Liver (tissue), 9 donors: ENCODE results near the gene MR1. TPM values are rescaled to one million over a fixed set of nuclear protein-coding genes. Genes with fewer than 3 reads are reported as not detected.

Experiments used
- DNase-seq: peaks from one replicate; pipeline ENCODE4 v3.0.0-alpha.2; 2017; ENCODE audit warnings: low spot score
- H3K27ac ChIP-seq, 2 donors: one replicate each; pipeline ENCODE4 v1.7.0; 2013; ENCODE audit warnings: inconsistent platforms in 2 of 2, low read length in 2 of 2, control low read depth in 1 of 2, low read depth in 1 of 2, mild to moderate bottlenecking in 1 of 2
- H3K27me3 ChIP-seq, 4 donors: one replicate each; pipeline versions ENCODE4 v1.6.1 to v1.7.0; 2013; ENCODE audit warnings: low read length in 3 of 4, inconsistent platforms in 1 of 4, mild to moderate bottlenecking in 1 of 4, moderate library complexity in 1 of 4; ENCODE audit not compliant: control insufficient read depth in 4 of 4, insufficient read depth in 4 of 4
- H3K36me3 ChIP-seq, 4 donors: one replicate each; pipeline versions ENCODE4 v1.6.1 to v1.7.0; 2013; ENCODE audit warnings: low read length in 3 of 4, mild to moderate bottlenecking in 3 of 4, low read depth in 1 of 4, moderate library complexity in 1 of 4; ENCODE audit not compliant: control insufficient read depth in 4 of 4, insufficient read depth in 3 of 4
- H3K4me1 ChIP-seq, 4 donors: one replicate each; pipeline versions ENCODE4 v1.6.1 to v1.7.0; 2013; ENCODE audit warnings: low read length in 3 of 4, mild to moderate bottlenecking in 3 of 4, moderate library complexity in 1 of 4; ENCODE audit not compliant: control insufficient read depth in 4 of 4, insufficient read depth in 4 of 4
- H3K4me3 ChIP-seq, 3 donors: one replicate each; pipeline versions ENCODE4 v1.6.1 to v1.7.0; 2013; ENCODE audit warnings: low read length in 3 of 3, control low read depth in 1 of 3, low read depth in 1 of 3, mild to moderate bottlenecking in 1 of 3
- H3K9ac ChIP-seq, 2 donors: one replicate each; pipeline ENCODE4 v1.7.0; 2013; ENCODE audit warnings: low read length in 2 of 2, mild to moderate bottlenecking in 2 of 2, moderate library complexity in 2 of 2, control low read depth in 1 of 2, low read depth in 1 of 2
- H3K9me3 ChIP-seq, 4 donors: one replicate each; pipeline versions ENCODE4 v1.6.1 to v1.7.0; 2013; ENCODE audit warnings: low read length in 3 of 4; ENCODE audit not compliant: control insufficient read depth in 4 of 4
- EGR1 ChIP-seq, 2 donors: IDR thresholded peaks; 2 replicates each; pipeline ENCODE4 v1.6.1; 2016 to 2018; ENCODE audit warnings: antibody characterized with exemption in 2 of 2, low read depth in 2 of 2
- FOXA1 ChIP-seq: IDR thresholded peaks from 2 replicates; pipeline ENCODE4 v1.6.1; 2016; ENCODE audit warnings: antibody characterized with exemption
- FOXA2 ChIP-seq: IDR thresholded peaks from 2 replicates; pipeline ENCODE4 v1.6.1; 2016; ENCODE audit warnings: antibody characterized with exemption
- GABPA ChIP-seq, 2 donors: IDR thresholded peaks in 1 of 2; conservative IDR thresholded peaks in 1 of 2; 2 replicates each; pipeline ENCODE4 v1.6.1; 2016; ENCODE audit warnings: antibody characterized with exemption in 2 of 2, mild to moderate bottlenecking in 1 of 2, moderate library complexity in 1 of 2
- HNF4A ChIP-seq, 2 donors: conservative IDR thresholded peaks; 2 replicates each; pipeline ENCODE4 v1.6.1; 2016; ENCODE audit warnings: antibody characterized with exemption in 2 of 2, mild to moderate bottlenecking in 2 of 2
- HNF4G ChIP-seq: IDR thresholded peaks from 2 replicates; pipeline ENCODE4 v1.6.1; 2016; ENCODE audit warnings: antibody characterized with exemption
- JUND ChIP-seq, 2 donors: IDR thresholded peaks; 2 replicates each; pipeline ENCODE4 v1.6.1; 2016; ENCODE audit warnings: antibody characterized with exemption in 2 of 2
- MAX ChIP-seq: IDR thresholded peaks from 2 replicates; pipeline ENCODE4 v1.6.1; 2016; ENCODE audit warnings: antibody characterized with exemption
- NR2F2 ChIP-seq: IDR thresholded peaks from 2 replicates; pipeline ENCODE4 v1.6.1; 2016; ENCODE audit warnings: antibody characterized with exemption
- REST ChIP-seq: IDR thresholded peaks from 2 replicates; pipeline ENCODE4 v1.6.1; 2016; ENCODE audit warnings: antibody characterized with exemption, mild to moderate bottlenecking
- RXRA ChIP-seq, 2 donors: IDR thresholded peaks; 2 replicates each; pipeline ENCODE4 v1.6.1; 2017 to 2018; ENCODE audit warnings: antibody characterized with exemption in 2 of 2, mild to moderate bottlenecking in 1 of 2
- SP1 ChIP-seq: IDR thresholded peaks from 2 replicates; pipeline ENCODE4 v1.6.1; 2018; ENCODE audit warnings: antibody characterized with exemption, mild to moderate bottlenecking
- TAF1 ChIP-seq: conservative IDR thresholded peaks from 2 replicates; pipeline ENCODE4 v1.6.1; 2016; ENCODE audit warnings: antibody characterized with exemption, mild to moderate bottlenecking
- YY1 ChIP-seq: IDR thresholded peaks from 2 replicates; pipeline ENCODE4 v1.6.1; 2016; ENCODE audit warnings: antibody characterized with exemption, mild to moderate bottlenecking
- WGBS: extraction: QIAGEN DNeasy Blood & Tissue Kit; methylation state at CpG from one replicate; pipeline ENCODE4 v1.1.7; 2013; 5-methylcytosine and 5-hydroxymethylcytosine counted together
- polyA plus RNA-seq, 2 donors: library from polyadenylated mRNA; stranded (reverse) in 1 of 2; unstranded in 1 of 2; fragments of 200-250 nt in 1 of 2; fragments of >200 nt in 1 of 2; fragmentation: Nextera tagmentation in 1 of 2; extraction: Ambion mirVana in 1 of 2; gene quantifications; one replicate each; pipeline versions ENCODE4 v1.2.1 to v1.2.3, GENCODE V29; 2013 to 2015
- total RNA-seq, 2 donors: library from RNA; depleted of rRNA; stranded (reverse); fragments of >200 nt; gene quantifications; one replicate each; pipeline ENCODE4 v1.2.3, GENCODE V29; 2014
- TF ChIP-seq, protein P1 (sequence below): IDR thresholded peaks from 2 replicates; pipeline ENCODE4 v1.6.1; 2016; ENCODE audit warnings: antibody characterized with exemption
- donor health status: healthy.
- donor health status: healthy.
- donor health status: healthy.
- donor health status: healthy.
- donor health status: healthy.

Gene MR1
- total and polyA plus RNA-seq, 4 donors = 5.5 to 8.1 (median 6.1) TPM

DNA sequence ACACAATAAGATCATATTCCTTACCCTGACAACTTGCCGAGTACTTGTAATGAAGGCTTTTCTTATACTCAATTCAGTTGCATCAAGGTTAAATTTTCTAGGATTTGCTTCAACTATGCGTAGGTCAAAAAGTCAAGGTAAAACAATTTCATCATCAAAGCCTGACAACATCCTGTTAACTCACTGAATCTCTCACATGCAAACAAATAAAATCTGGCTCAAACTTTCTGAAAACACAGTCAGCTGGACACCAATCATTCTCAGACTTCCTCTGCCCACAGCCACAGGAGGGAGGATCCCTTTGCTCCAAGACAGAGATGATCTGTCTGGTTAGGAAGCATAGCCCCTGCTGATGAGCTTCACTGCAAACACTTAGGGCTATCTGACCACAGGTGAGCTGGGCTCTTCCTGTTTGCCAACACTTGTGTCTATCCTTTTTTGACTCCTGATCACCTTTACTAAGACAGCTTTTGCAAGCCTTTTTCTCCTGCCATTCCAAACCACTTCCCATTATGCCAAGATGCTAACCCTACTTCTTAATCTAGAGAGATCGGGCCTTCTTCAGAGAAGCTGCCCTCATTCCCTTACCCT lies 31.1 kb upstream of the MR1 start:
- WGBS = 87% methylated on average over 3 of the region's 3 CpGs

GRCh38 chr1:181010789-181011188 lies 23.0 kb upstream of the MR1 start:
- Histone ChIP-seq H3K4me3 (no peak overlapping the region), H3K27ac (no peak overlapping the region), H3K9me3 (no peaks in the 10 kb centered on the region), H3K36me3 (no peaks in the 10 kb centered on the region), H3K9ac (no peak overlapping the region), H3K4me1 (no peaks in the 10 kb centered on the region), H3K27me3 (no peaks in the 10 kb centered on the region)
- no peak for DNase-seq
- TF ChIP-seq NR2F2 (no peak), MAX (no peak), JUND (IDR thresholded peaks at IDR 0.05) (no peak), FOXA2 (no peak), RXRA (IDR thresholded peaks at IDR 0.05) (no peak), TAF1 (no peak)

More for the DNA sequence above, 31.1 kb upstream of the MR1 start:
- Histone ChIP-seq H3K27me3 (no peaks in the 10 kb centered on the region), H3K36me3 (peaks cover 3 to 17% (median 13%) of the 10 kb centered on the region in 4 donors), H3K4me3 (no peak overlapping the region), H3K9ac (no peak overlapping the region), H3K27ac (no peak overlapping the region), H3K9me3 (no peaks in the 10 kb centered on the region), H3K4me1 (no peaks in the 10 kb centered on the region)
- no peak for DNase-seq
- TF ChIP-seq RXRA (IDR thresholded peaks at IDR 0.05) (peak in 1 of 2 donors; percentile 16), FOXA1 (no peak), GABPA (IDR thresholded peaks at IDR 0.05 in 1 of 2, conservative IDR thresholded peaks at IDR 0.05 in 1 of 2) (no peak), EGR1 (IDR thresholded peaks at IDR 0.05; ENCODE audit: low read depth in 2 of 2) (no peak), YY1 (no peak), FOXA2 (no peak), HNF4A (conservative IDR thresholded peaks at IDR 0.05) (peak in 1 of 2 donors; percentile 14), SP1 (no peak)
- TF ChIP-seq, protein P1, sequence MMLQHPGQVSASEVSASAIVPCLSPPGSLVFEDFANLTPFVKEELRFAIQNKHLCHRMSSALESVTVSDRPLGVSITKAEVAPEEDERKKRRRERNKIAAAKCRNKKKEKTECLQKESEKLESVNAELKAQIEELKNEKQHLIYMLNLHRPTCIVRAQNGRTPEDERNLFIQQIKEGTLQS = no peak

GRCh38 chr1:181011301-181012202 lies 22.2 kb upstream of the MR1 start:
- DNase-seq = no peak
- no peak for TF ChIP-seq SP1
- no peak for TF ChIP-seq REST
- no peak for TF ChIP-seq MAX
- TF ChIP-seq YY1 = no peak
- TF ChIP-seq RXRA (IDR thresholded peaks at IDR 0.05) = no peak
- TF ChIP-seq EGR1 (IDR thresholded peaks at IDR 0.05; ENCODE audit: low read depth in 2 of 2) = no peak
- no peak for TF ChIP-seq FOXA1
- TF ChIP-seq JUND (IDR thresholded peaks at IDR 0.05) = no peak
- TF ChIP-seq GABPA (IDR thresholded peaks at IDR 0.05 in 1 of 2, conservative IDR thresholded peaks at IDR 0.05 in 1 of 2) = no peak
- TF ChIP-seq NR2F2 = no peak
- no peak for TF ChIP-seq HNF4G
- TF ChIP-seq, protein P1 = no peak
- H3K36me3 ChIP-seq = no peaks in the 10 kb centered on the region
- H3K27ac ChIP-seq = no peak overlapping the region
- H3K27me3 ChIP-seq = no peaks in the 10 kb centered on the region
- H3K9me3 ChIP-seq = no peaks in the 10 kb centered on the region
- no peak overlapping the region for H3K9ac ChIP-seq
- 88% methylated on average over 3 of the region's 3 CpGs for WGBS
- no peaks in the 10 kb centered on the region for H3K4me1 ChIP-seq
- H3K4me3 ChIP-seq = no peak overlapping the region
